ENCODE measurements around the gene MEPCE.

MEPCE gene

DNA sequence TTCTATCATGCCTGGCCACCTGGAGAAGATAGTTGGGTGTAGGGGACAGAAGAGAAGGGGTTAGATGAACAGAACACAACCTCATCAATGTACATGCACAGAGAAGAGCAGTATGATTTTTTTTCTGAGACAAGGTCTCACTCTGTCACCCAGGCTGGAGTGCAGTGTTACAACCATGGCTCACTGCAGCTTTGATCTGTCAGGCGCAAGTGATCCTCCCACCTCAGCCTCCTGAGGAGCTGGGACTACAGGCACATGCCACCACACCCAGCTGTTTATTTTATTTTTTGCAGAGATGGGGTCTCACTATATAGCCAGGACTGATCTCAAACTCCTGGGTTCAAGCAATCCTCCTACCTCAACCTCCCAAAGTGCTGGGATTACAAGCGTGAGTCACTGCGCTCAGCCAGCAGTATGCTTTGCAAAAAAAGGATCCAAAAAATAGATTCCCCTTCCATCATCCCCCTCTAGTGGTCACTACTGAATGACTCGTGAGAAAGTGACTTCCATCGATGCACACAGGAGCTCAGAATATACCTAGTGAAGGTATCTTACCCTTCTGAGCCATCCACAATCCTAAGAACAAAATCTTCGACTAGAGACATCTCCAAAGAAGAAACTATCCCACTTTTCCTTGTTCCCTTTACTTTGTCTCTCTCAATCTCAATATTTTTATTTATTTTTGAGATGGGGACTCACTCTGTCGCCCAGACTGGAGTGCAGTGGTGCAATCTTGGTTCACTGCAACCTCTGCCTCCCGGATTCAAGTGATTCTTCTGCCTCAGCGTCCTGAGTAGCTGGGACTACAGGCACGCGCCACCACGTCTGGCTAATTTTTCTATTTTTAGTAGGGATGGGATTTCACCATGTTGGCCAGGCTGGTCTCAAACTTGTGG is 22.1 kb upstream of the MEPCE start:
- DNase-seq (ENCODE audit: low spot score), result peak; percentile 71

DNA sequence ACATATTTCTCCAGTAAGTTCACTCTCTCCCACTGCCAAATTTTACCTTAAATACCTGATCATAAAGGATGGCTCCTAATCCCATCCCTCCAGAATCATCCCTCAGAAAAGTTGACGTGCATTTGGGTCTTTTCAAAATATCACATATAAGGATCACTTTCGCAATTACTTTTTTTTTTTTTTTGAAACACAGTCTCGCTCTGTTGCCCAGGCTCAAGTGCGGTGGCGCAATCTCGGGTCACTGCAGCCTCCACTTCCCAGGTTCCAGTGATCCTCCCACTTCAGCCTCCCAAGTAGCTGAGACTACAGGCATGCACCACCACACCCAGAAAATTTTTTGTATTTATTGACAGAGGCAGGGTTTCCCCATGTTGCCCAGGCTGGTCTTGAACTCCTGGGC is 18.5 kb upstream of the MEPCE start:
- DNase-seq (ENCODE audit: low spot score), result no peak

DNA sequence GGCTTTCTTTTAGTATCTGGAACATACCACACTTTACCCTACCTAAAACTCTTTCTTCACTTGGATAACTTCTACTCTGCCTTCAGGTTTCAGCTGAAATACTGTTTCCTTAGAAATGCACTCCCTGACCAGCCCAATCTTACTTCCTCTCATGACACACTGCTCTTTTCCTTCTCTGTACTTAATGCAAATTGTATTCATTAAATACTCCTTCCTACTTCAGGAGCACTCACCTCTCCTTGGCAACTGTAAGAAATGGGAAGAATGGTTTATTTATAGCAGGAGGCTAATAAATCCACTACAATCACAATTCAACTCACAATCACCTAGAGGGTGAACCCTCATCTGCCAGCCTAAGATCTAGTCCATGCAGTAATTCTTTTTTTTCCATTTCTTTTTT is 16.3 kb upstream of the MEPCE start:
- DNase-seq (ENCODE audit: low spot score), result no peak

DNA sequence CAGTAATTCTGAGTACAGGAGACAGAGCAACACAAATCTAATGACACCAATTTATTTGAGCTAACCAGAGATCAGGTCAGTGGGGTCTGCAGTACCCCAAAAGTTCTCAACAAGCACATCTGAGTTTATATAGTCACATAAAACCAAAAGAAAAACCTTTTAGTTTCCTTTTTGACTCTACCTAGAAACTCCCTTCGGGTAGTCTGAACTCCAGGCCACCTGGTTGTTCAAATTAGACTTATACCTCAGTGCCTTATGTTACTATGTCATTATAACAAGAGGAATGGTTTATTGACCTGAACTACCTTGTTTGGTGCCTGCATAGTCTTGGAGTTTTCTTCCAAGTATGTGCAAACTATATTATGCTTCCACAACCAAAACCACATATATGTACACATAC is 15.7 kb upstream of the MEPCE start:
- no peak for DNase-seq (ENCODE audit: low spot score)

DNA sequence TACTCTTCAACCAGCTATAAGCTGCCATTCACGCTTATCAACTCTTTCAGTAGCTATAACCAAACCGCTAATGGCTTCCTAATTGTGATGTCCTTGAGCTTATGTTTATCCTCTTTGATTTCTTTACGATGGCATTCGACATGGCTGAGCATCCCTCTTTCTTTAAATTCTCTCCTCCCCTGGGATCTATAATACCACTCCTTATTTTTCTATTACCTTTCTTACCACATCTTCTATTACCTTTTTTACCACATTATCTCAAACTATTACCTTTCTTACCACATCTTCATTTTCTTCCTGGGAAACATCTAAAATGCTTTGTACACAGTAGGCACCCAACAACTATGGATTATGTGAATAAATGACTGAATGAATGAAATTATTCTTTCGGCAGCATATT is 14.2 kb upstream of the MEPCE start:
- no peak for DNase-seq (ENCODE audit: low spot score)

DNA sequence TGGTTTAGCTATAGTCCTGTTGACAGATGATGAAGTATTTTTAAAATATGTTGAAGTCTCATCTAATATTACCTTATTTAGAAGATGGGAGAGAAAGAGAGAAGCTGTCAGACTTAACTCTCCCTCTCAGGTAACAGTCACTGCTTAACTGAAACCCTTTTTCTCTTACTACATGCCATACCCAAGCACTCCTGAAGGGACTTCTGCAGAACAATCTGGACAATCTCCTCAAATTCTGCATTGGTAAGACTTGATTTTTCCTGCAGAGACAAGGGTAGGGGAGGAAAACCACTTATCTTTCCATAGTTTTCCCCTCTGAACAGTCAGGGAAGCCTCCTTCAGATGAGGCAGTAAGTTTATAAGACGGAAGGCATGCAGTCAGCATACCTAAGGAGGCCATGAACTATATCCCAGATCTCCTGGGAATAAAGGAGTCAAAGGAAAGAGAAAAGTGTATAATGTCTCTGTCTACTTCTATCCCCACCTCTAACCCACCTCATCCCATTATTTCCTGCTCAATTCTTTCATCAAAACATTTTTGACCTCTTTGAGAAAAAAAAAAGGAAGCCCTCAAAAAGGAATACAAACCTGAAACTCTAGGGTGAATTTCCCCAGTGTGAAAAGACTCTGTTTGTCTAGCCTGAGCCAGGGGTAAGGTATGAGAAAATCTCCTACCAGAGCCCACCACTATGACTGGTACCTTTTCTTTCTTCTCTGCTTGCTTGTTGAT is 10.5 kb upstream of the MEPCE start:
- DNase-seq (ENCODE audit: low spot score), result no peak

DNA sequence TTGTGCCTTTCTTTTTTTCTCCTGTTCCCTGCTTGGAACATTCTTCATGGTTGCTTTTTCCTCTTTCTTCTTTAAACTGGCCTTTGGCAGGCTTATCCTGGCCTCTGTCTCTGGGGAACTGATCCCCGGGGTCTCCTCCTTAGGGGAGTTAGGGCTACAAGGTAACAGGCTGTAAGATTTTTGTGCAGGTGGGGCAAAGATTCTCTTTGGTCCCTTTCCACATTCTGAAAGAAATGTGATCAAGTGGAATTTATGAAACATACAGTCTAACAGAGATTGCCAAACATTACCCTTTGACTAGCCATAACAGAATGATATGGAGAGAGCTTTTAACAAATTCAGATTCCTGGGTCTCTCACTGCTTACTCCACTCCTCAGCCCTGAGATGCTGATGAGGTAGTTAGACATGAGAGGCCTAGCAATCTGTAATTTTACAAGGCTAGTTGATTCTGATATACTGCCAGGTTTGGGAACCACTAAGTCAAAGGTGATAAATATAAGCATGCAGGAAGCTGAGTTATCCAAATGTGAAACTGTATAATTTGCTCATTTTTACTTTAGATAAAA is 9.9 kb upstream of the MEPCE start:
- DNase-seq (ENCODE audit: low spot score), result no peak

DNA sequence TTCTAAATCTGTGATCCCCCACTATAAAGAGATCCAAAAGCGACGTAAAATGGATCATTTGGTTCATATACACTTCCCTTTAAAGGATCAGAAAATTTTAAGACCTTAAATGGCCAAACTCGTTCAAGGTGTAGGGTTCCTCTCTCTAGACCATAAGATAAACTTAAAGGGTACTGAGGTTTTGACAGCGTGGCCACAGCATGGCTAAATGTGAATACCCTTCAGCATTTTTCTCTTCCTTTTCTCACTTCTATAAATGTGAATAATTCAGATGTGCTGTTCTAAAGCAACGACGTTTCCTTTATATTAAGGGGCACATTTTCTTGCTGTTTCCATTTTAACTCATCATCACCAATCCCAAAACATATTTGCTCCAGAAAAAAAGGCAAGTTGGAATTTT is 6.3 kb upstream of the MEPCE start:
- DNase-seq (ENCODE audit: low spot score), result no peak

DNA sequence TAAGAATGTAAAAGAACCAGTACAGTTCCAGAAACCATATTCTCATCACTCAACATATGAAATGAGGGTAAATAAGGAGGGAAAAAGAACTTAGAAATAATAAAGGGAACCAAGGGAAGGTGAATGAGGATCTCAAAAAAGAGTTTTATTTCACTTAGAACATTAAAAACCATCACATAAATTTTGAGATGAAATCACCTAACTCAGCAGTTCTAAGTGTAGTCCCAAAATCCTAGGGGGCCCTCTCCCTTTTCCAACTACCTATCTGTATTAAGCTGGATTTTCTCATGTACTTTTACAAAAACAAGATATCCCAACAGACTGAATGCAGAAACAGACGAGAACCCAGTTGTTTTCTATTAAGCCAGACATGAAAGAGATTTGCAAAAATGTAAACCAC is 4.3 kb upstream of the MEPCE start:
- no peak for DNase-seq (ENCODE audit: low spot score)

DNA sequence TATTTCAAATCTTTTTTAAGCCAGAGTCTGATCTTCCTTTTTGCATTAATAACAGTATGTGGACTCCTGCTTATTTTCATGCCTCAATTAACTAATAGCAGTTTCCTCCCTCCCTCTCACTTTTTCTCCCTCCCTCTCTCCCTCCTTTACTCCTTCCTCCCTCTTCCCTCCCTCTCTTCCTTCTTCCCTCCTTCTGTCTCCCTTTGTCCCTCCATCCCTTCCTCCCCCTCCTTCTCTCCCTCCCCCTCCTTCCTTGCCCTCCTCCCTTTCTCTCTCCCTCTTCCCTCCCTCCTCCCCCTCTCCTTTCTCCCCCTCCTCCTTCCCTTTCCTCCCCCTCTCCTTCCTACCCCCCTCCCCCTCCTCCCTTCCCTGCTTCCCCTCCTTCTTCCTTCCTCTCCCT is 3.1 kb upstream of the MEPCE start:
- DNase-seq (ENCODE audit: low spot score), result no peak

DNA sequence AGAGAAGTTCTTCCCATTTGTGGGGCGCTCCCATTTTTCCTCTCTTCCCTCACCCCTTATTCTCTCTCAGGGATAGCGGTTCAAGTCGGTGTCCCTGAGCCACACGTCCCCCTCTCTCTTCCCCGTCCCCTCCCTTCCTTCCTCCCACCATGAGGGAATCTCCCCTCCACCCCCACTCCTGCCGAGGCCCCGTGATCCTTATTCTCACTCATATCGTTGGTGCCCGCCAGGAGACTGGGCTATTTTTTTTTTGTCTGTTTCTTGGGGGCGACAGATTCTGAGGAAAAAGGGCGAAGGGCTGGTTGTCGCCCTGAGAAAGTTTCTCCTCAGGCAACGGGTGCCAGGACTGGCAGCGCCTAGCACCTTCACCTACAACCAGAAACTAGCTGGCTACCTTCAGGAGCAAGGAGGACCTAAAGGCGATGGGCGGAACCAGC is 1.9 kb upstream of the MEPCE start:
- no peak for DNase-seq (ENCODE audit: low spot score)

DNA sequence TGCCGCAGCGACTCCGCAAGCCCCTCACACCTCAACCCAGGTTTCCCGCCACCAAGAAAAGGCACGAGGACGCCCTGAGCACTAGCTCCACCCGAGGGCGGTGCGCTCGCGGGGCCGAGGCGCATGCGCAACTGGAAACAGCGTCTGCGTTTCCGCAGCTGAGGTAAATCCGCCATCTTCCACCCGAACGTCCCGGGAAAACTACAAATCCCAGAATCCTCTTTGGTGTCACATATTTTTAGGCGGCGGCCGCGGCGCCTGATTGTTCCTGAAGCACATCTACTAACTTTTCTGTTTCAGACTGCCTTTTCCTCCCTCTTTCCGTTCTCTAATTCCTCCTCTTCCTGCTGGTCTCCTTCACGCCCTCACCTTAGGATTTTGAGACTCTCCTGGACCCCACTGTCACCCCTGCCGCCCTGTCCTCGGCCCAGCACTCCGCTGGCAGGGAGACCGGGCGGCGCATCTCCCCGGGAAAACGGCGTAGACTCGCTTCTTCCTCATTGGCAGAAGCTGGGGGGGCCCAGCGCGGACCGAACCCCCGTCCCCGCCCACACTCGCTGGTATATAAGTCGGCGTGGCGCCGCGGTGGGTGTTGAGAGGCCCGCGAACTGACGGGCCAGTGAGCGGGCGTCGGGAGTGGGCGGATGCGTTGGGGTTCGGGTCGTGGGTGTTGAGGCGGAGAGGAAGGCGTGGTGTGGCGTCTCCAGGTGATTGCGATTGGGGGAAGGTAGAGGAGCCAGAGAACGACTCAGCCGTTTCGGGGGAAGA is 1.2 kb upstream of the MEPCE start, which contains the start of gene ZCWPW1:
Gene ZCWPW1, minus strand, starts transcription at position 505 of the 768 bp plus-strand sequence. CDS start 8,054 bp downstream, outside the sequence.
- peak; percentile 92 for DNase-seq (ENCODE audit: low spot score)

DNA sequence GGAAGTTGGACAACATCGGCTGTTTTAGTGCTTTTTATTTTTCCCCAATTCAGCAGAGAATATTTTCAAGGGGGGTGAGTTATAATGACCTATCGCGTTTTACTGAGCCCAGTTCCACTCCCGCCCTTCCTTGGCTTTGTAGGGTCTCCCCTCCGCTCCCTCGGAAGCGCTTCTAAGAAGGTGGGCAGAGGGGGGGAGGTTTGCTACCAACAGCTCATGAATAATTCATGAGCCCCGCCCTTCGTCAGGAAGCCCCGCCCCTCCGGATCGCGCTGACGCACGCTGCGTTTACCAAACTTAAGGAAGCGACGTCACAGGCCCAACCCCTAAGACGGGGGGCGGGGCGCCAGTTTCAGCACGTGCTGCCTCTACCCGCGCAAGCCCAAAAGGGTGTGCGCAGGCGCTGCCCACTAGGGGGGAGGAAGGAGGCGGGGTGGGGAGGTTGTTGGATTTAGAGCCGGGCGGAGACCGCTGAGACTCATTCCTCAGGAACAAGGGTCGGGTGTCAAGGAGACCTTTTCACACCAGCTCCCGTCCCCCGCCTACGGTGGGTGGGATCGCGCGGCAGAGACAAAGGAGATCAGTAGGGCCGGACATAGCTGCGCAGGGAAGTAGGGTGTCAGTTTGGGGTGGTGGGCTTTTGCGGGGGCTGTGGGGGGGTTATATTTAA is 529 bp upstream of the MEPCE start:
- DNase-seq (ENCODE audit: low spot score), result peak; percentile 98

DNA sequence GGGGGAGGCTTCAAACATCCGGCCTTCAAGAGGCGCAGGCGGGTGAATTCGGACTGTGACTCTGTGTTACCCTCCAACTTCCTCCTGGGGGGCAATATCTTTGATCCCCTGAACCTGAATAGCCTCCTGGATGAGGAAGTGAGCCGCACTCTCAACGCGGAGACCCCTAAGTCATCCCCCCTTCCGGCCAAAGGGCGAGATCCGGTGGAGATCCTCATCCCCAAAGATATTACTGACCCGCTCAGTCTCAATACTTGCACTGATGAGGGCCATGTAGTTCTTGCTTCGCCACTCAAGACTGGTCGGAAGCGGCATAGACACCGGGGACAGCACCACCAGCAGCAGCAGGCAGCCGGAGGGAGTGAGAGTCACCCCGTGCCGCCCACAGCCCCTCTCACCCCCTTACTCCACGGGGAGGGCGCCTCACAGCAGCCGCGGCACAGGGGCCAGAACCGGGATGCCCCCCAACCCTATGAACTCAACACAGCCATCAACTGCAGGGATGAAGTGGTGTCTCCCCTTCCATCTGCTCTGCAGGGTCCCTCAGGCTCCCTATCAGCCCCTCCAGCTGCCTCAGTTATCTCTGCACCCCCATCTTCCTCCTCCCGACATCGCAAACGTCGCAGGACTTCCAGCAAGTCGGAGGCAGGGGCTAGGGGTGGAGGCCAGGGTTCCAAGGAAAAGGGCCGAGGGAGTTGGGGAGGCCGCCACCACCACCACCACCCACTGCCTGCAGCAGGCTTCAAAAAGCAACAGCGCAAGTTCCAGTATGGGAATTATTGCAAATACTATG is 1.1 kb downstream of the MEPCE start:
- DNase-seq (ENCODE audit: low spot score), result no peak

DNA sequence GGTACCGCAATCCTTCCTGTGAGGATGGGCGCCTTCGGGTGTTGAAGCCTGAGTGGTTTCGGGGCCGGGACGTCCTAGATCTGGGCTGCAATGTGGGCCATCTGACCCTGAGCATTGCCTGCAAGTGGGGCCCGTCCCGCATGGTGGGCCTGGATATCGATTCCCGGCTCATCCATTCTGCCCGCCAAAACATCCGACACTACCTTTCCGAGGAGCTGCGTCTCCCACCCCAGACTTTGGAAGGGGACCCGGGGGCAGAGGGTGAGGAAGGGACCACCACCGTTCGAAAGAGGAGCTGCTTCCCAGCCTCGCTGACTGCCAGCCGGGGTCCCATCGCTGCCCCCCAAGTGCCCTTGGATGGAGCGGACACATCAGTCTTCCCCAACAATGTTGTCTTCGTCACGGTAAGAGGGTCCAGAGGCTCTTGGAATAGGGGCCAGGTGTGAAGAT is 1.7 kb downstream of the MEPCE start:
- no peak for DNase-seq (ENCODE audit: low spot score)

DNA sequence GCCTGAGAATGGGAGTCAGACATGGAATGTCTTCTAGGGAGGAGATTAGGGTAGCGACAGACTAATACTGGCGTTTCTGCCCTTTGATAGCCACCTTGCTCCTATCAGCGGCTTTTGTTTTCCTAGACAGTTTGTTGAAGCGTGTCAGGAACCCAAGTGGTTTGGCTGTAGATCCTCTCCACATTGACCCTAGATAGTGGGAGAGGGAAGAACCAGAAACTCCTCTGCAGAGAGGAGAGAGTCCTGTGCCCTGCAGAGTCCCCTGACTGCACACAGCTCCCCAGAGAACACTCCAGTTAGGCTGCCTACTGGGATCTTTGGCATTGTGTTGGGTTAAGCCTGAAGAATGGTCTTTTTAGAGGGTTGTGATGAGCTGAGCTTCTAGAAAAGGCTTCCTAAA is 2.4 kb downstream of the MEPCE start:
- no peak for DNase-seq (ENCODE audit: low spot score)

DNA sequence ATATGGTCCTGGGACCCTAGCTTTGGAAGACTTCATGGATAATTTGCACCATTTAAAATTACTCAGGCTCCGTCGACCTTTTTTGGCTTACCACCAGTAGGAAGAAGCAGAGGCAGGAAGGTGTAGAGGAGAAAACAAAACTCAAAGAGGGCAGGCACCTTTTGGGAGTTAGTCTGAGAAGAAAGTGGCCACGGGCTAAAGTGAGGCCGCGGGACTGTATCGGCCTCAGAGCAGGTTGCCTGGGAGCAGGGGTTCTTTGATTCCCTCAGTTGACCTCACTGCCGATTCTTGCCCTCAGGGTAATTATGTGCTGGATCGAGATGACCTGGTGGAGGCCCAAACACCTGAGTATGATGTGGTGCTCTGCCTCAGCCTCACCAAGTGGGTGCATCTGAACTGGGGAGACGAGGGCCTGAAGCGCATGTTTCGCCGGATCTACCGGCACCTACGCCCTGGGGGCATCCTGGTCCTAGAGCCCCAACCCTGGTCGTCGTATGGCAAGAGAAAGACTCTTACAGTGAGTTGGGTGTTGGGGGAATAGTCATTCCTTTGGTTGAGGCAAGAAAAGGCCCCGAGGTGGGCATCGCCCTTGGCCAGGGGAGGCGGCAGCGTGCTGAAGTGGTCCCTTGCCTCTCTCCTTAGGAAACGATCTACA is 3.1 kb downstream of the MEPCE start:
- DNase-seq (ENCODE audit: low spot score), result no peak

DNA sequence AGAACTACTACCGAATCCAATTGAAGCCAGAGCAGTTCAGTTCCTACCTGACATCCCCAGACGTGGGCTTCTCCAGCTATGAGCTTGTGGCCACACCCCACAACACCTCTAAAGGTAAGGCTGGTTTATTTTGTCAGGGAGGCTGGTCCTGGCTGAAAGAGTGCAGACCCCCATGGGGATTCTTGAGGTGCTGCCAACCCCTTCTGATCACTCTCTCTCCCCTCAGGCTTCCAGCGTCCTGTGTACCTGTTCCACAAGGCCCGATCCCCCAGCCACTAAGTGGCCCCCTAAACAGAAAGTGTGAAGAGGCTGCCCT is 3.6 kb downstream of the MEPCE start:
- no peak for DNase-seq (ENCODE audit: low spot score)

DNA sequence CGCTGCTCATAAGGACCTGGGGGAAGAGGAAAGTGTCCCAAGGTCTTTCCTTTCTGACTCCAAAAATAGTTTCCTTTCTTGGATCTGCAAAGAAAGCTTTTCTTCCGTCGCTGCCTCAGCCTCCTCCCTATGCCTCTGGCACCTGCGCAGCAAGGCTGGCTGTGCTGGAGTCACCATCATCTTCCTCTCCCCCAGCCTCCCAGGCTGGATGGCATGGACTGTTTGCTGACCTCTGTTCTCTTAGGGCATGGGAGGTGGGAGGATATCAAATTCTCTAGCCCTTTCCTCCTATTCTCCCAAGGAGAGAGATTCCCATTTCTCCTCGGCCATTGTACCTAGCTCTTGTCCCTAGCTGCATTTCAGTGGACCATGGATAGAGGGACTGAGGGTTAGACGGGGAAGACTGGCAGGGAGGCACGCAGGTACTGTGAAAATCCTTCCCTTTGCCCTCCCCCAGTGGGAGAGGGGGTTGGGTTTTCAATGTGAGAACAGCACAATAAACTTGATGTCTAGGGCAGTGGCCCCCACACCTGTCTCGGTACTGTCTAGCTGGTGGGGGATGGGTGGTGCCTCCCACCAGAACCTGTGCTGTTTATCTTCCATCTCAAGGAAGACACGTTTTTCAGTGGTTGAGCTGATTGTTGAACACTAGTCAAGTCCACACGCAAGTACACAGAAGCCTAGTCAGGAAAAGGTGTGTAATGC is 4.1 kb downstream of the MEPCE start:
- no peak for DNase-seq (ENCODE audit: low spot score)
